ENCODE data around the gene TBK1. TPM values are rescaled to one million over a fixed set of nuclear protein-coding genes. Genes with fewer than 3 reads are reported as not detected.

TBK1 gene
- polyA plus RNA-seq, result 19.7 and 21.2 TPM in 2 replicates
- polyA minus RNA-seq, result 24.1 and 30.2 TPM in 2 replicates

DNA sequence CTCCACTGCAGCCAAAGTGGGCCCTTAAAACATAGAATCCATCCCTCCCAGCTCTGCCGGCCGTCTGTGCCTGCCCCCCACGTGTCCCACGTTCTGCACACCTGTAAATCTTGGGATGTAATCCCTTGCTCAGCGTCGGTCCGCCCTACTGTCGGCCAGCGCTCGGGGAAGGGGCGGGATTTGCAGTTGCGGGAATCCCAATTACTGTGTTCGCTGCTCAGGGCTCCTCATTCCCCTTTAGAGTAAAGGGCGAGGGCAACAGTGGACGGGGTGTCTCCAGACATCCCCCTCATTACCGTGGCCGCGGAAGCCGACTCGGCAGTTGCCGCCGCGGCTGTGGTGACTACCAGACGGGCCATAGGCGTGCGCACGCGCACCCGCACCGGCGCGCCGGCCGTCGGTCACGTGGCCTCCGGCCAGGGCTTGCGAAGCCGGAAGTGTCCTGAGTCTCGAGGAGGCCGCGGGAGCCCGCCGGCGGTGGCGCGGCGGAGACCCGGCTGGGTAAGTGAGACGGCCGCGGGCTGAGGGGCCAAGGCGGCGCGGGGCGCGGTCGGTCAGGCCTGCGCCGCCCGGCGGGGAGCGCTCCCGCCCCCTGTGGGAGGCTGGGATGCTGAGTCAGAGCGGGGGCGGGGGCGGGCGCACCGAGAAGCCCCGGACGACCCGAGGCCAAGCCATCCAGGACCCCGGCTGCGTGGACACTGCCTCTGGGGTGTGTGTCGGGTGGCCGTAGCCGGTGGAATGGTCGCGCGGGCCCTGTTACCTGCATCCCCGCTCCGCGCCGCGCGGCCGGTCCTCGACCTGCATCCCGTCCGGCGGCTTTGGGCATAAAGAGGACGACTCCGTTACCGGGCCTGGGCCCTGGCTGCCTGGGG is at the start of gene TBK1:
TBK1 (plus strand) TSS at position 434 of the 872 bp plus-strand sequence. CDS start 3,751 bp downstream, outside the sequence.
- peaks cover 33% of the 10 kb centered on the region for H3K79me2 ChIP-seq (replicated peaks; ENCODE audit: insufficient read depth, low read length)
- H3K4me2 ChIP-seq (ENCODE audit: low read length), result peak within 1 kb of the TSS; percentile 84
- H3K27ac ChIP-seq (ENCODE audit: low read length), result peak within 1 kb of the TSS; percentile 35
- H4K20me1 ChIP-seq (ENCODE audit: insufficient read depth), result no peaks in the 10 kb centered on the region
- no peaks in the 10 kb centered on the region for H3K27me3 ChIP-seq (ENCODE audit: insufficient read depth, low read depth, low read length)
- TF ChIP-seq RAD21 (conservative IDR thresholded peaks at IDR 0.05) (no peak), MXI1 (conservative IDR thresholded peaks at IDR 0.05; ENCODE audit: poor library complexity, severe bottlenecking) (peak; percentile 89), EP300 (conservative IDR thresholded peaks at IDR 0.05; ENCODE audit: poor library complexity, severe bottlenecking) (peak; percentile 42), SMC3 (conservative IDR thresholded peaks at IDR 0.05; ENCODE audit: poor library complexity) (peak; percentile 32), TAF1 (IDR thresholded peaks at IDR 0.05; ENCODE audit: low read depth) (no peak), EZH2 (IDR thresholded peaks at IDR 0.05; ENCODE audit: borderline replicate concordance, insufficient read depth, low read length, poor library complexity, severe bottlenecking) (no peak), POLR2AphosphoS5 (IDR thresholded peaks at IDR 0.05) (peak; percentile 21), REST (IDR thresholded peaks at IDR 0.05; ENCODE audit: borderline replicate concordance) (peak; percentile 59)
- TF ChIP-seq, protein P1, sequence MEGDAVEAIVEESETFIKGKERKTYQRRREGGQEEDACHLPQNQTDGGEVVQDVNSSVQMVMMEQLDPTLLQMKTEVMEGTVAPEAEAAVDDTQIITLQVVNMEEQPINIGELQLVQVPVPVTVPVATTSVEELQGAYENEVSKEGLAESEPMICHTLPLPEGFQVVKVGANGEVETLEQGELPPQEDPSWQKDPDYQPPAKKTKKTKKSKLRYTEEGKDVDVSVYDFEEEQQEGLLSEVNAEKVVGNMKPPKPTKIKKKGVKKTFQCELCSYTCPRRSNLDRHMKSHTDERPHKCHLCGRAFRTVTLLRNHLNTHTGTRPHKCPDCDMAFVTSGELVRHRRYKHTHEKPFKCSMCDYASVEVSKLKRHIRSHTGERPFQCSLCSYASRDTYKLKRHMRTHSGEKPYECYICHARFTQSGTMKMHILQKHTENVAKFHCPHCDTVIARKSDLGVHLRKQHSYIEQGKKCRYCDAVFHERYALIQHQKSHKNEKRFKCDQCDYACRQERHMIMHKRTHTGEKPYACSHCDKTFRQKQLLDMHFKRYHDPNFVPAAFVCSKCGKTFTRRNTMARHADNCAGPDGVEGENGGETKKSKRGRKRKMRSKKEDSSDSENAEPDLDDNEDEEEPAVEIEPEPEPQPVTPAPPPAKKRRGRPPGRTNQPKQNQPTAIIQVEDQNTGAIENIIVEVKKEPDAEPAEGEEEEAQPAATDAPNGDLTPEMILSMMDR (IDR thresholded peaks at IDR 0.05; ENCODE audit: poor library complexity, severe bottlenecking), result peak; percentile 44
- H3K4me3 ChIP-seq (ENCODE audit: low read length), result peak within 1 kb of the TSS; percentile 95
- peak within 1 kb of the TSS; percentile 80 for H2AFZ ChIP-seq (ENCODE audit: low read depth, low read length)
- H3K9ac ChIP-seq (ENCODE audit: low read length), result peak within 1 kb of the TSS; percentile 73
- no peaks in the 10 kb centered on the region for H3K36me3 ChIP-seq (ENCODE audit: insufficient read depth, low read length)
- H3K9me3 ChIP-seq (ENCODE audit: low read length), result no peaks in the 10 kb centered on the region
- no peaks in the 10 kb centered on the region for H3F3A ChIP-seq (ENCODE audit: insufficient read depth, low read length, poor library complexity, severe bottlenecking)
- H3K9me2 ChIP-seq (ENCODE audit: insufficient read depth, low read length), result no peaks in the 10 kb centered on the region

DNA sequence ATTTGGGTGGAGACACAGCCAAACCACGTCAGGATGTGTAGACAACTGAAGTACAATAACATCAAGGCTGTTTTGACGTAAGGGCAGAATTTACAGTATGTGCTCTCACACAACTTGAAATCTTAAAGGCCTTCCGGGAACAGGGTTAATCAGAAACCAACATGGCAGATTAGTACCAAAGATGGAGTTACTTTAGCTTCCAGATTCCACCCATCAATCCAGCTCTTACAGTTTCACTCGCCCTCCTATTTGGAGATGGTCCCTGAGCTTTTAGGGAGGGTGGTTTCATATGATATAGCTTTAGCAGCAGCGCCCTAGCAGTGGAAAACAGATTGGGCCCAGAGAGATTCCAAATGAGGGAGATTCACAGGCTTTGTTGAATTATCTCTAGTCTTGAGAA is 49.7 kb upstream of the TBK1 start:
- H3F3A ChIP-seq (ENCODE audit: insufficient read depth, low read length, poor library complexity, severe bottlenecking), result no peaks in the 10 kb centered on the region
- no peak overlapping the region for H3K27ac ChIP-seq (ENCODE audit: low read length)
- no peak overlapping the region for H3K9ac ChIP-seq (ENCODE audit: low read length)
- no peaks in the 10 kb centered on the region for H3K36me3 ChIP-seq (ENCODE audit: insufficient read depth, low read length)
- H3K27me3 ChIP-seq (ENCODE audit: insufficient read depth, low read depth, low read length), result no peaks in the 10 kb centered on the region
- no peaks in the 10 kb centered on the region for H3K9me2 ChIP-seq (ENCODE audit: insufficient read depth, low read length)
- H3K4me3 ChIP-seq (ENCODE audit: low read length), result no peak overlapping the region
- peaks cover 7% of the 10 kb centered on the region for H3K79me2 ChIP-seq (replicated peaks; ENCODE audit: insufficient read depth, low read length)
- H2AFZ ChIP-seq (ENCODE audit: low read depth, low read length), result no peak overlapping the region
- no peak overlapping the region for H3K4me2 ChIP-seq (ENCODE audit: low read length)
- H3K9me3 ChIP-seq (ENCODE audit: low read length), result no peaks in the 10 kb centered on the region
- no peaks in the 10 kb centered on the region for H4K20me1 ChIP-seq (ENCODE audit: insufficient read depth)
- TF ChIP-seq SMC3 (conservative IDR thresholded peaks at IDR 0.05; ENCODE audit: poor library complexity) (no peak), RAD21 (conservative IDR thresholded peaks at IDR 0.05) (no peak), REST (IDR thresholded peaks at IDR 0.05; ENCODE audit: borderline replicate concordance) (no peak), POLR2AphosphoS5 (IDR thresholded peaks at IDR 0.05) (no peak), EZH2 (IDR thresholded peaks at IDR 0.05; ENCODE audit: borderline replicate concordance, insufficient read depth, low read length, poor library complexity, severe bottlenecking) (no peak), EP300 (conservative IDR thresholded peaks at IDR 0.05; ENCODE audit: poor library complexity, severe bottlenecking) (no peak), TAF1 (IDR thresholded peaks at IDR 0.05; ENCODE audit: low read depth) (no peak), MXI1 (conservative IDR thresholded peaks at IDR 0.05; ENCODE audit: poor library complexity, severe bottlenecking) (no peak)
- TF ChIP-seq, protein P1 (IDR thresholded peaks at IDR 0.05; ENCODE audit: poor library complexity, severe bottlenecking), result no peak
